Brain microvascular endothelial cell (primary cell): Measurements from ENCODE around the gene PRKCH.

Experiments used
- DNase-seq: peaks from one replicate; pipeline ENCODE4 v3.0.0-alpha.2; 2020
- H3K27ac ChIP-seq: fragments of 250-450 bp; sonication (Bioruptor Pico); 2 replicates; pipeline ENCODE4 v1.5.1; 2020; ENCODE audit warnings: mild to moderate bottlenecking, moderate library complexity
- H3K27me3 ChIP-seq: fragments of 250-450 bp; sonication (Bioruptor Pico); replicated peaks from 2 replicates; pipeline ENCODE4 v1.5.1; 2020; ENCODE audit warnings: mild to moderate bottlenecking
- H3K36me3 ChIP-seq: fragments of 250-450 bp; sonication (Bioruptor Pico); replicated peaks from 2 replicates; pipeline ENCODE4 v1.5.1; 2020; ENCODE audit warnings: mild to moderate bottlenecking
- H3K4me3 ChIP-seq: 2 replicates; pipeline ENCODE4 v1.5.1; 2011; ENCODE audit warnings: low read depth, mild to moderate bottlenecking, control low read depth, low read length, moderate library complexity
- CTCF ChIP-seq: IDR thresholded peaks from 2 replicates; pipeline ENCODE4 v1.5.1; 2011; ENCODE audit warnings: low read depth, mild to moderate bottlenecking, moderate library complexity, low read length, control low read depth, inconsistent platforms; ENCODE audit errors: missing control alignments
- in situ Hi-C: cut with HindIII; loops from 2 replicates; pipeline ENCODE4 v1.10.0; 2017; ENCODE audit warnings: low sequenced_read_pairs, low pct_ligation_motif_present

The PRKCH gene

GRCh38 chr14:61381553-61381952 is 60.2 kb downstream of the PRKCH start:
- no peak overlapping the region for H3K4me3 ChIP-seq
- TF ChIP-seq CTCF = no peak
- in situ Hi-C loops = no loop called here
- no peaks in the 10 kb centered on the region for H3K27me3 ChIP-seq
- DNase-seq = no peak
- H3K36me3 ChIP-seq = no peaks in the 10 kb centered on the region
- no peak overlapping the region for H3K27ac ChIP-seq

- in situ Hi-C loops = no loop called here
- H3K27me3 ChIP-seq = no peaks in the 10 kb centered on the region
- H3K27ac ChIP-seq = no peak overlapping the region
- no peak for TF ChIP-seq CTCF
- H3K36me3 ChIP-seq = no peaks in the 10 kb centered on the region
- no peak overlapping the region for H3K4me3 ChIP-seq
- DNase-seq = no peak
These were observed 61.5 kb downstream of the PRKCH start for GRCh38 chr14:61382842-61383241.

- DNase-seq = no peak
- Histone ChIP-seq H3K36me3 (no peaks in the 10 kb centered on the region), H3K27me3 (no peaks in the 10 kb centered on the region), H3K27ac (no peak overlapping the region), H3K4me3 (no peak overlapping the region)
- in situ Hi-C loops = no loop called here
- TF ChIP-seq CTCF = no peak
These were observed 63.8 kb downstream of the PRKCH start for GRCh38 chr14:61385002-61385685.

- H3K27ac ChIP-seq = no peak overlapping the region
- no peak overlapping the region for H3K4me3 ChIP-seq
- no peak for TF ChIP-seq CTCF
- DNase-seq = no peak
- no peaks in the 10 kb centered on the region for H3K36me3 ChIP-seq
- in situ Hi-C loops = no loop called here
- no peaks in the 10 kb centered on the region for H3K27me3 ChIP-seq
These were observed 64.9 kb downstream of the PRKCH start for GRCh38 chr14:61386173-61386772.

- no peaks in the 10 kb centered on the region for H3K36me3 ChIP-seq
- no peak for DNase-seq
- no peak overlapping the region for H3K27ac ChIP-seq
- TF ChIP-seq CTCF = no peak
- in situ Hi-C loops = no loop called here
- no peak overlapping the region for H3K4me3 ChIP-seq
- no peaks in the 10 kb centered on the region for H3K27me3 ChIP-seq
These were observed 65.7 kb downstream of the PRKCH start for GRCh38 chr14:61387076-61387475.
